Tibial artery (tissue), 4 donors: ENCODE measurements around the gene UBASH3B.
A peak's percentile ranks its signal among the peaks of the same experiment; 100 is the strongest.

Source experiments
- DNase-seq, 2 donors: peaks; one replicate each; pipeline ENCODE4 v3.0.0-alpha.2; 2019
- H3K27ac ChIP-seq, 2 donors: fragments of 200-600 bp; sonication (generic) in 1 of 2; 1 replicate in 1 of 2; 2 replicates in 1 of 2; pipeline ENCODE4 v1.5.1; 2018 to 2019; ENCODE audit warnings: mild to moderate bottlenecking in 1 of 2
- H3K27me3 ChIP-seq, 2 donors: fragments of 200-600 bp; sonication (generic) in 1 of 2; one replicate each; pipeline versions ENCODE4 v1.5.1 to v1.6.0; 2016 to 2019
- H3K36me3 ChIP-seq, 3 donors: fragments of 200-600 bp; sonication (generic) in 2 of 3; one replicate each; pipeline ENCODE4 v1.5.1; 2016 to 2019; ENCODE audit warnings: mild to moderate bottlenecking in 2 of 3
- H3K4me1 ChIP-seq, 4 donors: fragments of 200-600 bp; sonication (generic) in 2 of 4; 1 replicate in 3 of 4; 2 replicates in 1 of 4; pipeline ENCODE4 v1.5.1; 2016 to 2019
- H3K4me3 ChIP-seq, 2 donors: fragments of 200-600 bp; sonication (generic) in 1 of 2; 1 replicate in 1 of 2; 2 replicates in 1 of 2; pipeline ENCODE4 v1.5.1; 2018 to 2019; ENCODE audit warnings: mild to moderate bottlenecking in 2 of 2
- H3K9me3 ChIP-seq, 3 donors: fragments of 200-600 bp; sonication (generic) in 1 of 3; one replicate each; pipeline ENCODE4 v1.5.1; 2016 to 2019
- intact Hi-C: fragments of 100-400 bp; cut with DNase I; formaldehyde crosslinking; loops from one replicate; pipeline ENCODE4 v1.15.0; 2023; ENCODE audit warnings: low total_unique reads
- TF ChIP-seq, protein P1 (sequence below), 2 experiments: fragments of 200-600 bp in 1 of 2; fragments of 450-650 bp in 1 of 2; IDR thresholded peaks; one replicate each; pipeline ENCODE4 v1.5.1; 2017 to 2019; ENCODE audit warnings: antibody characterized with exemption in 2 of 2, mild to moderate bottlenecking in 1 of 2, moderate library complexity in 1 of 2

UBASH3B gene

DNA sequence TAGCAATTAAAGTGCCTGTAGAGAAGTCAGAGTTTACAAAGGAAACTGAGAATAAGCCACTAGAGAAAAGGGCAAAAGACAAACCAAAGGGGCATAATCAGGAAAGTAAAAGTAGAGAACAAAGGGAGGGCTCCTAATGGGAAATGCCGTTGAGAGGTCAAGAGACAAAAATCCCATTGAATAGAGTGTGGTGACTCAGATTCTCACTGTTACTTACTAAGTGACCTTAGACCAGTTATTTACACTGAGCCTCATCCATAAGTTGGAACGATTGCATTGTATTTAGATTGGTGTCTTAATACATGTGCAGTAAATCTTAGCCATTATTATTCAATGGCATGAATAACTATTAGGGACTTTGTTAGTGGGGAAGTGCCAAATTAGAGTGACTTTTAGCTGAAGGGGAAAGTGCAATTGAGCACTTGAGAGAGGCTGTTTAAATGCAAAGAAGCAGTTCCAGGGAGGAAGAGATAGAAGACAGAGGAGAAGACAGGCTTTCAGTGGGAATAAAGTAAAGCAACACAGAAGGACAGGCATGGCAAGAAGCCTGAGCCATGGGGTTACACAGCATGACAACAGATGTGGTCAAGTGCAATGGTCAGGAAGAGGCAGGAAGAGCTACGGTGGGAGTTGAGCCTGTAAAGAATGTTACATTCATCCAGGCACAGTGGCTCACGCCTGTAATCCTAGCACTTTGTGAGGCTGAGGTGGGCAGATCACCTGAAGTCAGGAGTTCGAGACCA, 82.6 kb downstream of the UBASH3B start:
- Histone ChIP-seq H3K4me1 (peaks cover 0 to 5% (median 0%) of the 10 kb centered on the region in 4 donors), H3K4me3 (no peak overlapping the region), H3K27me3 (no peaks in the 10 kb centered on the region), H3K9me3 (no peaks in the 10 kb centered on the region), H3K27ac (no peak overlapping the region), H3K36me3 (no peaks in the 10 kb centered on the region)
- intact Hi-C loops: no loop called here
- DNase-seq: no peak
- TF ChIP-seq, protein P1, sequence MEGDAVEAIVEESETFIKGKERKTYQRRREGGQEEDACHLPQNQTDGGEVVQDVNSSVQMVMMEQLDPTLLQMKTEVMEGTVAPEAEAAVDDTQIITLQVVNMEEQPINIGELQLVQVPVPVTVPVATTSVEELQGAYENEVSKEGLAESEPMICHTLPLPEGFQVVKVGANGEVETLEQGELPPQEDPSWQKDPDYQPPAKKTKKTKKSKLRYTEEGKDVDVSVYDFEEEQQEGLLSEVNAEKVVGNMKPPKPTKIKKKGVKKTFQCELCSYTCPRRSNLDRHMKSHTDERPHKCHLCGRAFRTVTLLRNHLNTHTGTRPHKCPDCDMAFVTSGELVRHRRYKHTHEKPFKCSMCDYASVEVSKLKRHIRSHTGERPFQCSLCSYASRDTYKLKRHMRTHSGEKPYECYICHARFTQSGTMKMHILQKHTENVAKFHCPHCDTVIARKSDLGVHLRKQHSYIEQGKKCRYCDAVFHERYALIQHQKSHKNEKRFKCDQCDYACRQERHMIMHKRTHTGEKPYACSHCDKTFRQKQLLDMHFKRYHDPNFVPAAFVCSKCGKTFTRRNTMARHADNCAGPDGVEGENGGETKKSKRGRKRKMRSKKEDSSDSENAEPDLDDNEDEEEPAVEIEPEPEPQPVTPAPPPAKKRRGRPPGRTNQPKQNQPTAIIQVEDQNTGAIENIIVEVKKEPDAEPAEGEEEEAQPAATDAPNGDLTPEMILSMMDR (IDR thresholded peaks at IDR 0.05): no peak

DNA sequence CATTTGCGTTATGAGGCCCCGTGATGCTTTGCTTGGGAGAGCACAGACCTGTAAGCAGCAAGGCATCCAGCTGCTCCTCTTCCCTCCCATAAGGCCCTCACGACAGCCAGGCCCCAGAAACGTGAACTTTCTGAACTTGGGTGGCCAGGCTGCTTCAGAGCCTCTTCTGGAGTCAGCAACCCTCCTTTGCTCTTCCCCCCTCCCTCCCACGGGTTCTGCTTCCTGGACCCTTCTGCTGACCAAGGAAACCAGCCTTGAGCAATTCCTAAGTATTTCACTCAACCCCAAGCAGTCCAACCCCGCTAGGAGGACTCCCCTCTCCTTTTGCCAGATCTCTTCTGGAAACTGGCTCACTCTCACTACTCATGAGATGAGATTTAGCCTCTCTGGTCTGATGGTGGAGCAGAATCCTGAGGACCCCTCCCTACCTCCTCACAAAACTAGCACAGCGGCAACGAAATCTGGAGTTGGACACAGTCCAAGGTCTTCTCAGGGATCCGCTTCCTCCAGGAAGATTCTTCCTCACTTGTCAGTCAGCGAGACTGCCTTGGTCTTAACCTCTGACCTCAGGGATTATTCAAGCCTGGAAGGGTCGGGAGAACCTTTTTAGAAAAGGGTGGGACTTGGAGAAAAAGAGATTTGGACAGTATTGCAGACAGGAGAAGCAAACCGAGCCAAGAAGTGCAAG, 86.2 kb downstream of the UBASH3B start:
- H3K9me3 ChIP-seq: no peaks in the 10 kb centered on the region
- no peak overlapping the region for H3K27ac ChIP-seq
- H3K4me1 ChIP-seq: no peaks in the 10 kb centered on the region
- H3K4me3 ChIP-seq: no peak overlapping the region
- TF ChIP-seq, protein P1 (IDR thresholded peaks at IDR 0.05): no peak
- DNase-seq: peak; percentile 62 to 75
- intact Hi-C loops: no loop called here
- H3K36me3 ChIP-seq: no peaks in the 10 kb centered on the region
- no peaks in the 10 kb centered on the region for H3K27me3 ChIP-seq

DNA sequence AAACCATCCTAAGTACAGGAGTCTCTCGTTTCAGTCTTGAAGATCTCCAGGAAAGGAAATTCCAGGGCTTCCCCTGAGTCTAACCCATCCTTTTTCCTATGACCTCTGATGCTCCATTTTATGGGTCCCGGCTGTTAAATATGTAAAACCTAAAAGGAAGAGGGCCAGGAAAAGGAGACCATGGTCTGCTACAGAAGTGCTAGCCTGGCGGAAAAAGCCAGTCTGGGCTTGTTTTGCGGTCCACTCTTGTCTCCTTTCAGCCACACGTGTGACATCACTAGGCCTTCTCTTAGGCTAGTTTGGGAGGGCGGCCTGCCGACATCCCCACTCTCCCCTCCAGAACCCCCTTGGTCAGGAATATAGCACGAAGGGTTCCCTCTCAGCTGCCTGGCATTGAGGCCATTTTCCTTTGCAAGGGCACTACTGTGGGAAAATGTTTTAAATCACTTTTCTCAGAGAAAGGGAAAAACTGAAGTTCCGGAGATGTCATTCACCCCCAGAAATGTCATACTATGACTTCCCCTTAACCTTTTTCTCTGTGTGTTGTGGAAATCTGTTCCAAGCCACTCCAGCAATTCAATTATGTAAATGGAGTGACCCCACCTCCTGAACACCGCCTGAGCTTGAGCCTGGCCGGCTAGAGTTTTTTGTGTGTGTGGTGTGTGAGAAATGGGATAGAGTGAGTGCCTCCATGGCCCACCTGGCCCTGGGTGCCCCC, 86.9 kb downstream of the UBASH3B start:
- H3K4me1 ChIP-seq: no peaks in the 10 kb centered on the region
- H3K36me3 ChIP-seq: no peaks in the 10 kb centered on the region
- H3K9me3 ChIP-seq: no peaks in the 10 kb centered on the region
- DNase-seq: no peak
- no peaks in the 10 kb centered on the region for H3K27me3 ChIP-seq
- intact Hi-C loops: no loop called here
- H3K27ac ChIP-seq: no peak overlapping the region
- no peak overlapping the region for H3K4me3 ChIP-seq
- TF ChIP-seq, protein P1 (IDR thresholded peaks at IDR 0.05): no peak

DNA sequence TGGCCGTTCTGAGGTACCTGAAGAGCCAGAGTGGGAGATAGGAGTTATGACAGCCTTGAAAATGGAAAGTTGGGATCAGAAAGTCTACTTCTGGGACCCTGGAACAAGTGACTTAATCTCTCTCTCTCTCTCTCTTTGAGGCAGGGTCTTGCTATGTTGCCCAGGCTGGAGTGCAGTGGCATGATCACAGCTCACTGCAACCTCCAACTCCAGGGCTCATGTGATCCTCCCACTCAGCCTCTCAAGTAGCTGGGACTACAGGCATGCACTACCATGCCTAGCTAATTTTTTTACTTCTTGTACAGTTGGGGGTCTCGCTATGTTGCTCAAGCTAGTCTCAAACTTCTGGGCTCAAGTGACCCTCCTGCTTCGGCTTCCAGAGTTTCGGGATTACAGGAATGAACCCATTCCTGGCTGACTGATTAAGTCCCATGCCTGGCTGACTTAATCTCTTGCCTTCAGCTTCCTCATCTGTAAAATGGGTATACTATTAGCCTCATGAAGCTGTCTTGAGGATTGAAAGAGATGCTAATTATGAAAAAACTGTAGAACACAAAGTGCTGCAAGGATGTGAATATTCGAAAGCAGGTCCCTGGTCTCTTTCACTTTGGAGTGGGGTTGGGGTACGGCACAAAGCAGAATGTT, 87.7 kb downstream of the UBASH3B start:
- H3K9me3 ChIP-seq: no peaks in the 10 kb centered on the region
- H3K27me3 ChIP-seq: no peaks in the 10 kb centered on the region
- no peak for DNase-seq
- H3K27ac ChIP-seq: no peak overlapping the region
- H3K4me3 ChIP-seq: no peak overlapping the region
- TF ChIP-seq, protein P1 (IDR thresholded peaks at IDR 0.05): no peak
- intact Hi-C loops: no loop called here
- H3K4me1 ChIP-seq: no peaks in the 10 kb centered on the region
- no peaks in the 10 kb centered on the region for H3K36me3 ChIP-seq

DNA sequence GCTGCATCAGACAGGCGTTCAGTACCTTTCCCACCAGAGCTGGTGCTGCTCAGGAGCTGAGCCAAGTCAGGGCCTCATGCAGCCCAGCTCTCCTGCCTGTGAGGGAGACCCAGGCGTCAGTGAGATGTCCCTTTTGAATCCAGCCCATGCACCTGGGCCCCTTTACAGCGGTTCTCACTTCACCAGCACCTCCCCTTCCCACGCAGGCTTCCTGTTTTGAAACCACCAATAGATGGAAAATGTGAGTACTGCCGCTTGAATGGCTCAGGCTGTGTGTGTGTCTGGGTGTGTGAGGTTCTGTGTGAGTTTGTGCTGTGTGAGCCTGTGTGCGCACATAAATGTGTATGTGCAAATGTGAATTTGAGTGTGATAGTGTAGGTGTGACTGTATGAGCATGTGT, 88.4 kb downstream of the UBASH3B start:
- peak; percentile 37 to 69 for DNase-seq
- TF ChIP-seq, protein P1 (IDR thresholded peaks at IDR 0.05): no peak
- intact Hi-C loops: no loop called here
- no peaks in the 10 kb centered on the region for H3K4me1 ChIP-seq
- no peaks in the 10 kb centered on the region for H3K9me3 ChIP-seq
- H3K27me3 ChIP-seq: no peaks in the 10 kb centered on the region
- no peaks in the 10 kb centered on the region for H3K36me3 ChIP-seq
- no peak overlapping the region for H3K27ac ChIP-seq
- H3K4me3 ChIP-seq: no peak overlapping the region
